ENCODE measurements around the gene KRTAP9-6. TPM values are rescaled to one million over a fixed set of nuclear protein-coding genes. Genes with fewer than 3 reads are reported as not detected.
"Not testable (repeated sequence)": the region's sequence is repeated elsewhere in the genome, so short reads cannot be mapped to it uniquely, and the experiment has no call there.

The KRTAP9-6 gene
- polyA plus RNA-seq, 2 of the 4 experiments (the other 2 are of a cell fraction) = not detected

GRCh38 chr17:41271858-41272257 is 6.7 kb downstream of the KRTAP9-6 start:
- DNase-seq (ENCODE audit: low read depth in 1 of 2, low spot score in 1 of 2) (no peak), ATAC-seq (no peak), FAIRE-seq (peak; percentile 49)
- 8% methylated on average over 1 of the region's 1 CpG for WGBS (ENCODE audit: missing lambda C conversion rate)
- no peak overlapping the region for H3K27ac ChIP-seq
- POLR2A ChIA-PET = no interaction called here
- H3K4me3 ChIP-seq = no peak overlapping the region
- CTCF ChIA-PET = interaction anchor here (0.8 kb wide), 1 partner anchor 277 kb away, joined by 3 read pairs; no protein-coding TSS in a partner anchor
- TF ChIP-seq HEYL (CRISPR knock-in tag; IDR thresholded peaks at IDR 0.05) (no peak), CHD2 (IDR thresholded peaks at IDR 0.05; ENCODE audit: low read length, partially characterized antibody) (no peak), FOSB (CRISPR knock-in tag; IDR thresholded peaks at IDR 0.05) (no peak), RCOR1 (IDR thresholded peaks at IDR 0.05; ENCODE audit: low read depth, low read length) (no peak), TP53 (CRISPR knock-in tag; IDR thresholded peaks at IDR 0.05) (no peak), RAD21 (conservative IDR thresholded peaks at IDR 0.05 in 1 of 2, IDR thresholded peaks at IDR 0.05 in 1 of 2) (no peak), CBX8 (IDR thresholded peaks at IDR 0.05) (no peak), RNF2 (IDR thresholded peaks at IDR 0.05; ENCODE audit: borderline replicate concordance, low read depth) (no peak), RARB (CRISPR knock-in tag; IDR thresholded peaks at IDR 0.05) (no peak), NR3C1 (IDR thresholded peaks at IDR 0.05) (no peak)
- TF ChIP-seq, protein P1, sequence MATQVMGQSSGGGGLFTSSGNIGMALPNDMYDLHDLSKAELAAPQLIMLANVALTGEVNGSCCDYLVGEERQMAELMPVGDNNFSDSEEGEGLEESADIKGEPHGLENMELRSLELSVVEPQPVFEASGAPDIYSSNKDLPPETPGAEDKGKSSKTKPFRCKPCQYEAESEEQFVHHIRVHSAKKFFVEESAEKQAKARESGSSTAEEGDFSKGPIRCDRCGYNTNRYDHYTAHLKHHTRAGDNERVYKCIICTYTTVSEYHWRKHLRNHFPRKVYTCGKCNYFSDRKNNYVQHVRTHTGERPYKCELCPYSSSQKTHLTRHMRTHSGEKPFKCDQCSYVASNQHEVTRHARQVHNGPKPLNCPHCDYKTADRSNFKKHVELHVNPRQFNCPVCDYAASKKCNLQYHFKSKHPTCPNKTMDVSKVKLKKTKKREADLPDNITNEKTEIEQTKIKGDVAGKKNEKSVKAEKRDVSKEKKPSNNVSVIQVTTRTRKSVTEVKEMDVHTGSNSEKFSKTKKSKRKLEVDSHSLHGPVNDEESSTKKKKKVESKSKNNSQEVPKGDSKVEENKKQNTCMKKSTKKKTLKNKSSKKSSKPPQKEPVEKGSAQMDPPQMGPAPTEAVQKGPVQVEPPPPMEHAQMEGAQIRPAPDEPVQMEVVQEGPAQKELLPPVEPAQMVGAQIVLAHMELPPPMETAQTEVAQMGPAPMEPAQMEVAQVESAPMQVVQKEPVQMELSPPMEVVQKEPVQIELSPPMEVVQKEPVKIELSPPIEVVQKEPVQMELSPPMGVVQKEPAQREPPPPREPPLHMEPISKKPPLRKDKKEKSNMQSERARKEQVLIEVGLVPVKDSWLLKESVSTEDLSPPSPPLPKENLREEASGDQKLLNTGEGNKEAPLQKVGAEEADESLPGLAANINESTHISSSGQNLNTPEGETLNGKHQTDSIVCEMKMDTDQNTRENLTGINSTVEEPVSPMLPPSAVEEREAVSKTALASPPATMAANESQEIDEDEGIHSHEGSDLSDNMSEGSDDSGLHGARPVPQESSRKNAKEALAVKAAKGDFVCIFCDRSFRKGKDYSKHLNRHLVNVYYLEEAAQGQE (IDR thresholded peaks at IDR 0.05) = no peak
- TF ChIP-seq, protein P2, sequence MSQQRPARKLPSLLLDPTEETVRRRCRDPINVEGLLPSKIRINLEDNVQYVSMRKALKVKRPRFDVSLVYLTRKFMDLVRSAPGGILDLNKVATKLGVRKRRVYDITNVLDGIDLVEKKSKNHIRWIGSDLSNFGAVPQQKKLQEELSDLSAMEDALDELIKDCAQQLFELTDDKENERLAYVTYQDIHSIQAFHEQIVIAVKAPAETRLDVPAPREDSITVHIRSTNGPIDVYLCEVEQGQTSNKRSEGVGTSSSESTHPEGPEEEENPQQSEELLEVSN (IDR thresholded peaks at IDR 0.05; ENCODE audit: borderline replicate concordance, low read depth) = no peak
- H3K4me2 ChIP-seq = no peak overlapping the region
- no peaks in the 10 kb centered on the region for H3K4me1 ChIP-seq
- no peaks in the 10 kb centered on the region for H3K9me3 ChIP-seq

DNA sequence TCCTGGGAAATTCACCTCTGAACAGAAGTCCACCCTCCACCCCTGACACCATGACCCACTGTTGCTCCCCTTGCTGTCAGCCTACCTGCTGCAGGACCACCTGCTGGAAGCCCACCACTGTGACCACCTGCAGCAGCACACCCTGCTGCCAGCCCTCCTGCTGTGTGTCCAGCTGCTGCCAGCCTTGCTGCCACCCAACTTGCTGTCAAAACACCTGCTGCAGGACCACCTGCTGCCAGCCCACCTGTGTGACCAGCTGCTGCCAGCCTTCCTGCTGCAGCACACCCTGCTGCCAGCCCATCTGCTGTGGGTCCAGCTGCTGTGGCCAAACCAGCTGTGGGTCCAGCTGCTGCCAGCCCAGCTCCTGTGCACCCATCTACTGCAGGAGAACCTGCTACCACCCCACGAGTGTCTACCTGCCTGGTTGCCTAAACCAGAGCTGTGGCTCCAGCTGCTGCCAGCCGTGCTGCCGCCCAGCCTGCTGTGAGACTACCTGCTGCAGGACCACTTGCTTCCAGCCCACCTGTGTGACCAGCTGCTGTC is 10.5 kb downstream of the KRTAP9-6 start, which contains the start of gene KRTAP9-7:
TSS of gene KRTAP9-7 (plus strand) at position 51 of the 543 bp plus-strand sequence. CDS start at position 51, 0 bp downstream.
- H3K27ac ChIP-seq; DNase-seq (ENCODE audit: low read depth in 1 of 2, low spot score in 1 of 2); H3K4me3 ChIP-seq; ATAC-seq; POLR2A ChIA-PET; H3K9me3 ChIP-seq; FAIRE-seq; H3K4me1 ChIP-seq; H3K4me2 ChIP-seq: not testable (repeated sequence)
- CTCF ChIA-PET = interaction anchor here (1.0 to 1.1 kb wide), 2 partner anchors 11 to 108 kb away, joined by 3 to 4 read pairs; no protein-coding TSS in a partner anchor
- WGBS (ENCODE audit: missing lambda C conversion rate) = 88% methylated on average over 2 of the region's 3 CpGs

GRCh38 chr17:41278176-41278955 is 13.2 kb downstream of the KRTAP9-6 start:
- ChIA-PET CTCF (interaction anchor here (1.0 kb wide), 2 partner anchors 19 to 217 kb away, joined by 3 read pairs; no protein-coding TSS in a partner anchor), POLR2A (no interaction called here)
- H3K4me3 ChIP-seq = no peak overlapping the region
- no peak overlapping the region for H3K4me2 ChIP-seq
- H3K27ac ChIP-seq = no peak overlapping the region
- TF ChIP-seq SREBF2 (IDR thresholded peaks at IDR 0.05) (no peak), PHF8 (IDR thresholded peaks at IDR 0.05; ENCODE audit: borderline replicate concordance, low read depth) (no peak), CTCF (IDR thresholded peaks at IDR 0.05) (no peak), RARB (CRISPR knock-in tag; IDR thresholded peaks at IDR 0.05) (no peak), SMC3 (IDR thresholded peaks at IDR 0.05) (no peak), KDM1A (IDR thresholded peaks at IDR 0.05; ENCODE audit: low read depth) (no peak), CHD4 (IDR thresholded peaks at IDR 0.05; ENCODE audit: borderline replicate concordance) (no peak)
- TF ChIP-seq, protein P3, sequence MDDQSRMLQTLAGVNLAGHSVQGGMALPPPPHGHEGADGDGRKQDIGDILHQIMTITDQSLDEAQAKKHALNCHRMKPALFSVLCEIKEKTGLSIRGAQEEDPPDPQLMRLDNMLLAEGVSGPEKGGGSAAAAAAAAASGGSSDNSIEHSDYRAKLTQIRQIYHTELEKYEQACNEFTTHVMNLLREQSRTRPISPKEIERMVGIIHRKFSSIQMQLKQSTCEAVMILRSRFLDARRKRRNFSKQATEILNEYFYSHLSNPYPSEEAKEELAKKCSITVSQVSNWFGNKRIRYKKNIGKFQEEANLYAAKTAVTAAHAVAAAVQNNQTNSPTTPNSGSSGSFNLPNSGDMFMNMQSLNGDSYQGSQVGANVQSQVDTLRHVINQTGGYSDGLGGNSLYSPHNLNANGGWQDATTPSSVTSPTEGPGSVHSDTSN (IDR thresholded peaks at IDR 0.05) = no peak
- WGBS (ENCODE audit: missing lambda C conversion rate) = 63% methylated on average over 3 of the region's 3 CpGs
- no peaks in the 10 kb centered on the region for H3K4me1 ChIP-seq
- no peaks in the 10 kb centered on the region for H3K9me3 ChIP-seq
- DNase-seq (ENCODE audit: low read depth in 1 of 2, low spot score in 1 of 2) = no peak
- no peak for FAIRE-seq
- 0 out of 6 replicates have a peak, but pooled peaks of 1 of the 2 experiments have one; percentile 19 for ATAC-seq
